Mucosa of descending colon (tissue), 3 donors: ENCODE results near the gene SLC38A2. TPM values are rescaled to one million over a fixed set of nuclear protein-coding genes. Genes with fewer than 3 reads are reported as not detected.
A peak's percentile ranks its signal among the peaks of the same experiment; 100 is the strongest.

Experiments
- ATAC-seq: fragments of 200-7000 bp; cut with Tn5 transposase; one replicate; pipeline ENCODE4 v1.9.1; 2020; ENCODE audit warnings: mild to moderate bottlenecking, moderate library complexity
- DNase-seq, 3 donors: peaks; one replicate each; pipeline ENCODE4 v3.0.0-alpha.2; 2020
- H3K36me3 ChIP-seq: fragments of 200-600 bp; one replicate; pipeline ENCODE4 v1.8.0; 2021; ENCODE audit warnings: low read depth, mild to moderate bottlenecking
- H3K4me1 ChIP-seq: fragments of 200-600 bp; one replicate; pipeline ENCODE4 v1.8.0; 2021; ENCODE audit warnings: low read depth, mild to moderate bottlenecking
- H3K4me3 ChIP-seq: fragments of 200-600 bp; one replicate; pipeline ENCODE4 v1.8.0; 2021; ENCODE audit warnings: mild to moderate bottlenecking
- H3K9me3 ChIP-seq: fragments of 200-600 bp; one replicate; pipeline ENCODE4 v1.8.0; 2021; ENCODE audit warnings: mild to moderate bottlenecking
- CTCF ChIP-seq: fragments of 200-600 bp; IDR thresholded peaks from one replicate; pipeline ENCODE4 v1.8.0; 2022; ENCODE audit warnings: antibody characterized with exemption, mild to moderate bottlenecking
- intact Hi-C, 2 donors: fragments of 100-400 bp; cut with DNase I in 1 of 2; cut with micrococcal nuclease in 1 of 2; formaldehyde crosslinking; loops; one replicate each; pipeline versions ENCODE4 v1.11.0 to v1.11.1; 2022; cut with DNase I, micrococcal nuclease
- total RNA-seq, 3 donors: library from RNA; stranded (reverse); fragmentation: NEBNext Ultra II Directional in 2 of 3; extraction: Animal tissue kit (Norgen Biotek cat#: 25700) in 2 of 3; gene quantifications; one replicate each; pipeline versions ENCODE4 v1.2.1 to v1.2.4, GENCODE V29; 2021 to 2023
- donor health status: DM: no; HTN: no; CAD: no; lungs with moderate emphysema.
- donor health status: DM: no; HTN: no; CAD: no.
- donor health status: DM: no; HTN: yes; CAD: no.

SLC38A2 gene
- total RNA-seq, 3 donors from 2014 or later, result 82.9 to 216 (median 143) TPM

GRCh38 chr12:46406352-46407027, 33.9 kb upstream of the SLC38A2 start:
- Histone ChIP-seq H3K36me3 (no peaks in the 10 kb centered on the region), H3K4me1 (peaks cover 25% of the 10 kb centered on the region), H3K4me3 (no peak overlapping the region), H3K9me3 (no peaks in the 10 kb centered on the region)
- ATAC-seq (no peak), DNase-seq (no peak)
- no peak for TF ChIP-seq CTCF
- intact Hi-C loops, result no loop called here

GRCh38 chr12:46404733-46405132, 32.2 kb upstream of the SLC38A2 start:
- Histone ChIP-seq H3K4me3 (no peak overlapping the region), H3K9me3 (no peaks in the 10 kb centered on the region), H3K4me1 (peaks cover 25% of the 10 kb centered on the region), H3K36me3 (no peaks in the 10 kb centered on the region)
- ATAC-seq (no peak), DNase-seq (no peak)
- intact Hi-C loops, result no loop called here
- no peak for TF ChIP-seq CTCF

GRCh38 chr12:46404225-46404631, 31.7 kb upstream of the SLC38A2 start:
- Histone ChIP-seq H3K4me3 (no peak overlapping the region), H3K9me3 (no peaks in the 10 kb centered on the region), H3K4me1 (peaks cover 25% of the 10 kb centered on the region), H3K36me3 (no peaks in the 10 kb centered on the region)
- ATAC-seq (no peak), DNase-seq (no peak)
- TF ChIP-seq CTCF, result no peak
- intact Hi-C loops, result no loop called here

- intact Hi-C loops, result no loop called here
- TF ChIP-seq CTCF, result no peak
Measured at GRCh38 chr12:46403719-46404070, 31.1 kb upstream of the SLC38A2 start.

GRCh38 chr12:46402941-46403718, 30.6 kb upstream of the SLC38A2 start:
- peak; percentile 61 for ATAC-seq
- no peak for DNase-seq

More at GRCh38 chr12:46403719-46404070, 31.1 kb upstream of the SLC38A2 start:
- peaks cover 25% of the 10 kb centered on the region for H3K4me1 ChIP-seq
- DNase-seq (no peak), ATAC-seq (peak; percentile 92)
- H3K9me3 ChIP-seq, result no peaks in the 10 kb centered on the region
- H3K36me3 ChIP-seq, result no peaks in the 10 kb centered on the region
- H3K4me3 ChIP-seq, result no peak overlapping the region

More at GRCh38 chr12:46402941-46403718, 30.6 kb upstream of the SLC38A2 start:
- TF ChIP-seq CTCF, result no peak
- intact Hi-C loops, result no loop called here
- Histone ChIP-seq H3K4me1 (peaks cover 25% of the 10 kb centered on the region), H3K9me3 (no peaks in the 10 kb centered on the region), H3K4me3 (no peak overlapping the region), H3K36me3 (no peaks in the 10 kb centered on the region)
